Prostate gland (tissue), 2 donors: ENCODE measurements around the gene RBM20. TPM values are rescaled to one million over a fixed set of nuclear protein-coding genes. Genes with fewer than 3 reads are reported as not detected.

ENCODE experiments used
- DNase-seq: peaks from one replicate; pipeline ENCODE4 v3.0.0-alpha.2; 2019; ENCODE audit warnings: low spot score
- H3K27ac ChIP-seq, 2 donors: fragments of 200-600 bp; sonication (generic); 2 replicates each; pipeline ENCODE4 v1.5.1; 2017 to 2019
- H3K27me3 ChIP-seq: fragments of 200-600 bp; sonication (generic); replicated peaks from 2 replicates; pipeline ENCODE4 v1.5.1; 2019; ENCODE audit not compliant: insufficient read depth
- H3K36me3 ChIP-seq, 2 donors: fragments of 200-600 bp; sonication (generic); 1 replicate in 1 of 2; 2 replicates in 1 of 2; pipeline versions ENCODE4 v1.5.1 to v1.8.1; 2017 to 2019
- H3K4me1 ChIP-seq: fragments of 200-600 bp; sonication (generic); replicated peaks from 2 replicates; pipeline ENCODE4 v1.5.1; 2019
- H3K4me3 ChIP-seq, 2 donors: fragments of 200-600 bp; sonication (generic); 2 replicates each; pipeline ENCODE4 v1.5.1; 2017 to 2019
- H3K9me3 ChIP-seq: fragments of 200-600 bp; sonication (generic); 2 replicates; pipeline ENCODE4 v1.5.1; 2017
- CTCF ChIP-seq, 4 experiments: fragments of 200-600 bp in 2 of 4; fragments of 450-650 bp in 2 of 4; sonication (generic) in 2 of 4; IDR thresholded peaks; 1 replicate in 3 of 4; 2 replicates in 1 of 4; pipeline ENCODE4 v1.5.1; 2016 to 2019; ENCODE audit warnings: antibody characterized with exemption in 4 of 4, mild to moderate bottlenecking in 2 of 4, moderate library complexity in 2 of 4
- POLR2A ChIP-seq: fragments of 450-650 bp; IDR thresholded peaks from one replicate; pipeline ENCODE4 v1.6.1; 2016; ENCODE audit warnings: antibody characterized with exemption, mild to moderate bottlenecking
- POLR2AphosphoS5 ChIP-seq: sonication (generic); formaldehyde crosslinking; IDR thresholded peaks from one replicate; pipeline ENCODE4 v1.6.1; 2017; ENCODE audit warnings: antibody characterized with exemption
- WGBS: methylation state at CpG from one replicate; pipeline ENCODE4 v1.1.5; 2018; 5-methylcytosine and 5-hydroxymethylcytosine counted together
- intact Hi-C: fragments of 100-400 bp; cut with DNase I; formaldehyde crosslinking; loops from one replicate; pipeline ENCODE4 v1.14.2; 2022
- total RNA-seq, 2 donors: library from RNA; depleted of rRNA; stranded (reverse); fragments of >200 nt; gene quantifications; one replicate each; pipeline ENCODE4 v1.1.0, GENCODE V29; 2016

RBM20 gene
- total RNA-seq, 2 donors from 2014 or later = 0.41 to 2.8 TPM

DNA sequence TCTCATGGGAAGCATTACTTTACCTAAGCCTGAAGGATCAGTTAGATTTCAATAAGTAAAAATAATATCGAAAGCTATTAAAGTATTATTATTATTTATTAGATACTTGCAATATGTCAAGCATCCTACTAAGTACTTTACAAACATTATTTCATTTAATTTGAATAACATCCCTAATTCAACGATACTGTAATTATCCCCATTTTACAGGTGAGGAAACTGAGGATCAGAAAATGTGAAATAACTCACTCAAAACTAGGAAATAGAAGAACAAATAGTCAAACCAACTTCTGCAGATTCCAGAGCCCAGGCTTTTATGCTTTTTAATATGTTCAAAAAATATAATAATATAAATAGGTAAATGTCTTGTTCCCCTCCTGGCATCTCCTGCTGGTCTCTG, 217.3 kb downstream of the RBM20 start:
- peaks cover 11% of the 10 kb centered on the region for H3K4me1 ChIP-seq
- H3K27me3 ChIP-seq = no peaks in the 10 kb centered on the region
- no peaks in the 10 kb centered on the region for H3K36me3 ChIP-seq
- no peak for DNase-seq
- 96% methylated on average over 2 of the region's 2 CpGs for WGBS
- TF ChIP-seq POLR2AphosphoS5 (no peak), CTCF (IDR thresholded peaks at IDR 0.05) (no peak), POLR2A (no peak)
- no peak overlapping the region for H3K4me3 ChIP-seq
- no peaks in the 10 kb centered on the region for H3K9me3 ChIP-seq
- H3K27ac ChIP-seq = peak overlapping the region in 1 of 2 donors; percentile 37
- intact Hi-C loops = no loop called here

GRCh38 chr10:110861930-110862649, 218.0 kb downstream of the RBM20 start:
- WGBS = 48% methylated on average over 6 of the region's 6 CpGs
- Histone ChIP-seq H3K9me3 (no peaks in the 10 kb centered on the region), H3K27ac (no peak overlapping the region), H3K36me3 (no peaks in the 10 kb centered on the region), H3K27me3 (no peaks in the 10 kb centered on the region), H3K4me3 (no peak overlapping the region), H3K4me1 (peaks cover 11% of the 10 kb centered on the region)
- intact Hi-C loops = no loop called here
- no peak for TF ChIP-seq POLR2A
- TF ChIP-seq CTCF (IDR thresholded peaks at IDR 0.05) = no peak
- TF ChIP-seq POLR2AphosphoS5 = peak; percentile 75
- peak; percentile 59 for DNase-seq

DNA sequence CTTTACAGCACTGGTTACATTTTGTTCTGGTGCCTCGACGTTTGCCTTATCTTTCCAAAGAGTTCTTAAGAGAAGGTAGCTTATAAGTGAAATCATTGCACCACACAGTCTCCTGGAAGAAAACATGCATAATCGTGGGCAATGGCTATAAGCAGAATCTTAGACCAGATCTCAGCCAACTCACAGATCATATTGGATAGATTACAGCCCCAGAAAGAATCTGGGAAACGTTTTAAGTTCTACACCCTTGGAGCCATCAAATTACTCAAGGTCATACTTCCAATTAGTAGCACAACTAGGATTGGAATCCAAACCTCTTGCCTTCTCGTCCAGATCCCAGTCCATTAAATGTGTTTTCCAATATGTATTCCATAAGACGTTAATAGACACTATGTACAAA, 218.8 kb downstream of the RBM20 start:
- TF ChIP-seq POLR2A = no peak
- intact Hi-C loops = no loop called here
- no peak for DNase-seq
- Histone ChIP-seq H3K27ac (no peak overlapping the region), H3K9me3 (no peaks in the 10 kb centered on the region), H3K27me3 (no peaks in the 10 kb centered on the region), H3K36me3 (no peaks in the 10 kb centered on the region), H3K4me3 (no peak overlapping the region), H3K4me1 (peaks cover 7% of the 10 kb centered on the region)
- WGBS = 82% methylated on average over 6 of the region's 6 CpGs

GRCh38 chr10:110863361-110863760, 219.2 kb downstream of the RBM20 start:
- no peak overlapping the region for H3K4me3 ChIP-seq
- intact Hi-C loops = no loop called here
- H3K36me3 ChIP-seq = no peaks in the 10 kb centered on the region
- DNase-seq = no peak
- H3K27me3 ChIP-seq = no peaks in the 10 kb centered on the region
- H3K4me1 ChIP-seq = peaks cover 5% of the 10 kb centered on the region
- TF ChIP-seq POLR2A (no peak), POLR2AphosphoS5 (no peak), CTCF (IDR thresholded peaks at IDR 0.05) (no peak)
- no peak overlapping the region for H3K27ac ChIP-seq
- H3K9me3 ChIP-seq = no peaks in the 10 kb centered on the region

DNA sequence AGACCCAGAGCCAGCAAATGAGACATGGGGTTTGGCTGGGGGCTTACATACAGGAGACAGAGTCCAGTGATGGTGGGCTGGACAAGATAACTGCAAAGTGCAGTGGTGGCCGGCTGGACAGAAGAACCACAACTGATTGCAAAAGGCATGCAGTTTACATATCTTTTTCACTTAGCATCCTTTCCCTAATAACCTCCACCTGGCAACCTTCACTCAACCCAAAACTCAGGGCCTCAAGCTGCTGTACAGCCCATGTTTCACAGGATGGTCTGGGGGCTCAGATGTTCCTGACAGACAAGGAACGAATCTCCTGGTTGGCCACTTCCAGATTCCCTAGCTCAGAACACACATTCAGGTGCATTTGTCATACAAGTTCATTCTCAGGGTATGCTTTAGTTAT, 219.8 kb downstream of the RBM20 start:
- Histone ChIP-seq H3K27ac (peak overlapping the region; percentile 72 to 74), H3K36me3 (no peaks in the 10 kb centered on the region), H3K4me3 (no peak overlapping the region), H3K4me1 (peaks cover 3% of the 10 kb centered on the region), H3K27me3 (no peaks in the 10 kb centered on the region), H3K9me3 (no peaks in the 10 kb centered on the region)
- WGBS = 90% methylated on average over 2 of the region's 2 CpGs
- intact Hi-C loops = no loop called here
- no peak for DNase-seq
- TF ChIP-seq CTCF (IDR thresholded peaks at IDR 0.05) = no peak
- TF ChIP-seq POLR2A = no peak
- TF ChIP-seq POLR2AphosphoS5 = no peak
